WTC11 (cell line): ENCODE measurements around the gene NRXN3. TPM values are rescaled to one million over a fixed set of nuclear protein-coding genes. Genes with fewer than 3 reads are reported as not detected.

Experiments
- ATAC-seq: fragments of 200-7000 bp; cut with Tn5 transposase; 2 replicates; pipeline ENCODE4 v1.10.0; 2021; ENCODE audit warnings: mild to moderate bottlenecking, moderate library complexity
- CTCF ChIA-PET: fragments of 300-600 bp; sonication (Branson Sonifier 250); formaldehyde crosslinking; loops from one replicate; lab custom pipeline; 2021; ENCODE audit warnings: antibody characterized with exemption; lab: Charles Lee
- POLR2A ChIA-PET: fragments of 350-600 bp; sonication (Branson Sonifier 250); formaldehyde crosslinking; loops from one replicate; lab custom pipeline; 2021; ENCODE audit warnings: antibody characterized with exemption; lab: Charles Lee
- DNase-seq: peaks from one replicate; pipeline ENCODE4 v3.0.0; 2021; ENCODE audit warnings: low spot score
- H3K27ac Mint-ChIP-seq: 2 replicates; pipeline ENCODE4 v1.8.0; 2021; ENCODE audit warnings: mixed read lengths
- H3K27me3 Mint-ChIP-seq: 2 replicates; pipeline ENCODE4 v1.8.0; 2021; ENCODE audit warnings: low read depth, mild to moderate bottlenecking, moderate library complexity, mixed read lengths
- H3K36me3 Mint-ChIP-seq: 2 replicates; pipeline ENCODE4 v1.8.0; 2021; ENCODE audit warnings: mixed read lengths
- H3K4me1 Mint-ChIP-seq: 2 replicates; pipeline ENCODE4 v1.8.0; 2022; ENCODE audit warnings: mixed read lengths
- H3K4me3 Mint-ChIP-seq: 2 replicates; pipeline ENCODE4 v1.8.0; 2021; ENCODE audit warnings: mild to moderate bottlenecking, moderate library complexity, mixed read lengths
- H3K9me3 Mint-ChIP-seq: 2 replicates; pipeline ENCODE4 v1.8.0; 2021; ENCODE audit warnings: mixed read lengths
- ATF1 ChIP-seq: sonication (generic); formaldehyde crosslinking; IDR thresholded peaks from 2 replicates; pipeline ENCODE4 v1.8.1; 2023; ENCODE audit warnings: mild to moderate bottlenecking, moderate library complexity, missing genetic modification reagents
- CREB1 ChIP-seq: sonication (generic); formaldehyde crosslinking; IDR thresholded peaks from 2 replicates; pipeline ENCODE4 v1.8.0; 2023; ENCODE audit warnings: mild to moderate bottlenecking, missing genetic modification reagents
- EMX1 ChIP-seq: fragments of 250-450 bp; sonication (Bioruptor Pico); IDR thresholded peaks from 2 replicates; pipeline ENCODE4 v1.8.0; 2021; ENCODE audit warnings: mild to moderate bottlenecking
- FOXJ3 ChIP-seq: sonication (generic); formaldehyde crosslinking; IDR thresholded peaks from 2 replicates; pipeline ENCODE4 v1.9.0; 2021; ENCODE audit warnings: missing genetic modification reagents, mild to moderate bottlenecking, borderline replicate concordance
- FOXK1 ChIP-seq: sonication (generic); formaldehyde crosslinking; IDR thresholded peaks from 2 replicates; pipeline ENCODE4 v1.8.0; 2022; ENCODE audit warnings: mild to moderate bottlenecking, moderate library complexity, missing genetic modification reagents
- GRHL2 ChIP-seq: fragments of 250-450 bp; sonication (Bioruptor Pico); IDR thresholded peaks from 2 replicates; pipeline ENCODE4 v1.8.0; 2022; ENCODE audit warnings: mild to moderate bottlenecking, moderate library complexity; ENCODE audit not compliant: insufficient replicate concordance, severe bottlenecking
- JAZF1 ChIP-seq: fragments of 250-450 bp; sonication (Bioruptor Pico); IDR thresholded peaks from 2 replicates; pipeline ENCODE4 v1.9.0; 2021; ENCODE audit warnings: moderate library complexity, mild to moderate bottlenecking, inconsistent platforms
- KAT7 ChIP-seq: sonication (generic); formaldehyde crosslinking; IDR thresholded peaks from 2 replicates; pipeline ENCODE4 v1.8.1; 2023; ENCODE audit warnings: missing genetic modification reagents, mild to moderate bottlenecking, borderline replicate concordance
- NFATC4 ChIP-seq: fragments of 250-450 bp; sonication (Bioruptor Pico); IDR thresholded peaks from 2 replicates; pipeline ENCODE4 v1.9.0; 2021; ENCODE audit warnings: mild to moderate bottlenecking
- NFE2L1 ChIP-seq: sonication (generic); formaldehyde crosslinking; IDR thresholded peaks from 2 replicates; pipeline ENCODE4 v1.8.1; 2023; ENCODE audit warnings: missing genetic modification reagents
- NR3C1 ChIP-seq: sonication (generic); formaldehyde crosslinking; conservative IDR thresholded peaks from 2 replicates; pipeline ENCODE4 v1.8.1; 2023; ENCODE audit warnings: low read depth, mild to moderate bottlenecking, missing genetic modification reagents
- PRRX2 ChIP-seq: fragments of 250-450 bp; sonication (Bioruptor Pico); IDR thresholded peaks from 2 replicates; pipeline ENCODE4 v1.8.0; 2021; ENCODE audit warnings: mild to moderate bottlenecking
- SP1 ChIP-seq: sonication (generic); formaldehyde crosslinking; conservative IDR thresholded peaks from 2 replicates; pipeline ENCODE4 v1.8.1; 2022; ENCODE audit warnings: missing genetic modification reagents
- TEAD1 ChIP-seq: sonication (generic); formaldehyde crosslinking; IDR thresholded peaks from 2 replicates; pipeline ENCODE4 v1.8.0; 2022; ENCODE audit warnings: mild to moderate bottlenecking, missing genetic modification reagents
- TP53 ChIP-seq: sonication (generic); formaldehyde crosslinking; IDR thresholded peaks from 2 replicates; pipeline ENCODE4 v1.8.1; 2023; ENCODE audit warnings: mild to moderate bottlenecking, missing genetic modification reagents
- ZNF138 ChIP-seq: sonication (generic); formaldehyde crosslinking; conservative IDR thresholded peaks from 2 replicates; pipeline ENCODE4 v1.8.1; 2022; ENCODE audit warnings: mild to moderate bottlenecking, moderate library complexity, missing genetic modification reagents
- ZNF232 ChIP-seq: sonication (generic); formaldehyde crosslinking; IDR thresholded peaks from 2 replicates; pipeline ENCODE4 v1.8.0; 2022; ENCODE audit warnings: mild to moderate bottlenecking, missing genetic modification reagents
- total RNA-seq: library from RNA; stranded (reverse); gene quantifications from 3 replicates; pipeline ENCODE4 v1.2.3, GENCODE V29; 2021
- TF ChIP-seq, protein P1 (sequence below): sonication (generic); formaldehyde crosslinking; IDR thresholded peaks from 2 replicates; pipeline ENCODE4 v1.8.0; 2023; ENCODE audit warnings: missing genetic modification reagents, mild to moderate bottlenecking, borderline replicate concordance
- TF ChIP-seq, protein P2 (sequence below): sonication (generic); formaldehyde crosslinking; IDR thresholded peaks from 2 replicates; pipeline ENCODE4 v1.8.0; 2022; ENCODE audit warnings: missing genetic modification reagents
- TF ChIP-seq, protein P3 (sequence below): sonication (generic); formaldehyde crosslinking; IDR thresholded peaks from 2 replicates; pipeline ENCODE4 v1.8.1; 2023; ENCODE audit warnings: mild to moderate bottlenecking, missing genetic modification reagents, borderline replicate concordance
- TF ChIP-seq, protein P4 (sequence below): sonication (generic); formaldehyde crosslinking; IDR thresholded peaks from 2 replicates; pipeline ENCODE4 v1.8.1; 2023; ENCODE audit warnings: mild to moderate bottlenecking, missing genetic modification reagents, moderate library complexity

Gene NRXN3
- total RNA-seq, 1 experiment from 2014 or later, result 3.0 TPM

DNA sequence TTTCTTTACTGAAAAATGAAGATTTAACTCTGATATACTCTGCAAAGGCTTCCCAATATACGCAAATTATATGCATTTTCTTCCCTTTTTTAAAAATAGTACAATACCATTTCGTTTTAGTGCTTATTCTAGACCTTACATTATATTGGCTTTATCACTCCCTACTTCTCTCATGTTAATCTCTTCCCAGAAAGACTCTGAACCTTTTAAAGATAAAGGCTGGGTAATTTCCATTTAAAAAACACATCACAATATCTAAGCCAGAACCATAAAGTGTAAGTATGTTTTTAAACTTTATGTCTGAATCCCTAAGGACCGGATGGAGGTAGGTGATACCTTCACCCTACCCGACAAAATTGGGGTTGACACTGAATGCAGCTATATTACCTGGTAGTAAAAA, 1720.4 kb downstream of the NRXN3 start (continued):
- TF ChIP-seq, protein P1, sequence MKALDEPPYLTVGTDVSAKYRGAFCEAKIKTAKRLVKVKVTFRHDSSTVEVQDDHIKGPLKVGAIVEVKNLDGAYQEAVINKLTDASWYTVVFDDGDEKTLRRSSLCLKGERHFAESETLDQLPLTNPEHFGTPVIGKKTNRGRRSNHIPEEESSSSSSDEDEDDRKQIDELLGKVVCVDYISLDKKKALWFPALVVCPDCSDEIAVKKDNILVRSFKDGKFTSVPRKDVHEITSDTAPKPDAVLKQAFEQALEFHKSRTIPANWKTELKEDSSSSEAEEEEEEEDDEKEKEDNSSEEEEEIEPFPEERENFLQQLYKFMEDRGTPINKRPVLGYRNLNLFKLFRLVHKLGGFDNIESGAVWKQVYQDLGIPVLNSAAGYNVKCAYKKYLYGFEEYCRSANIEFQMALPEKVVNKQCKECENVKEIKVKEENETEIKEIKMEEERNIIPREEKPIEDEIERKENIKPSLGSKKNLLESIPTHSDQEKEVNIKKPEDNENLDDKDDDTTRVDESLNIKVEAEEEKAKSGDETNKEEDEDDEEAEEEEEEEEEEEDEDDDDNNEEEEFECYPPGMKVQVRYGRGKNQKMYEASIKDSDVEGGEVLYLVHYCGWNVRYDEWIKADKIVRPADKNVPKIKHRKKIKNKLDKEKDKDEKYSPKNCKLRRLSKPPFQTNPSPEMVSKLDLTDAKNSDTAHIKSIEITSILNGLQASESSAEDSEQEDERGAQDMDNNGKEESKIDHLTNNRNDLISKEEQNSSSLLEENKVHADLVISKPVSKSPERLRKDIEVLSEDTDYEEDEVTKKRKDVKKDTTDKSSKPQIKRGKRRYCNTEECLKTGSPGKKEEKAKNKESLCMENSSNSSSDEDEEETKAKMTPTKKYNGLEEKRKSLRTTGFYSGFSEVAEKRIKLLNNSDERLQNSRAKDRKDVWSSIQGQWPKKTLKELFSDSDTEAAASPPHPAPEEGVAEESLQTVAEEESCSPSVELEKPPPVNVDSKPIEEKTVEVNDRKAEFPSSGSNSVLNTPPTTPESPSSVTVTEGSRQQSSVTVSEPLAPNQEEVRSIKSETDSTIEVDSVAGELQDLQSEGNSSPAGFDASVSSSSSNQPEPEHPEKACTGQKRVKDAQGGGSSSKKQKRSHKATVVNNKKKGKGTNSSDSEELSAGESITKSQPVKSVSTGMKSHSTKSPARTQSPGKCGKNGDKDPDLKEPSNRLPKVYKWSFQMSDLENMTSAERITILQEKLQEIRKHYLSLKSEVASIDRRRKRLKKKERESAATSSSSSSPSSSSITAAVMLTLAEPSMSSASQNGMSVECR (CRISPR knock-in tag), result no peak
- TF ChIP-seq KAT7 (CRISPR knock-in tag), result no peak

DNA sequence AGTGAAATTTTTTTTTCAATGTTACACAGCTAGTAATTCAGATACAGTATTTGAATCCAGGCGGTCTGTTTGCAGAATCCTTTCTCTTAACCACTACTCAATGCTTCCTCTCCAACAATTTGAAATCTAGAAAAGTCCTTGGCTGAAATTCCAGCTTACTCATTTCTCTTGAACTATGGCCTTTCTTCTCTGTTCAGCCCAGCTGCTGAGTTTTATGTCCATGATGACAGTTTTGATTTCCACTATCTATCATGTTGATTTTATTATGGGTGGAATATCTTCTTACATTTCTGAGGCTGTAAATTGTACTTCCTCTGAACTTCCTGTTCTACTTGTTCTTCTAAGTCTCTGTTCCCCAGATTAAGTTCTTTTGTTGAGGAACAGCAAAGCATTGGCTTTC, 1725.8 kb downstream of the NRXN3 start:
- peaks cover 6% of the 10 kb centered on the region for H3K36me3 Mint-ChIP-seq
- H3K4me1 Mint-ChIP-seq, result peaks cover 7% of the 10 kb centered on the region
- POLR2A ChIA-PET, result interaction anchor here (0.6 kb wide), 1 partner anchor 466 kb away, joined by 6 read pairs; no protein-coding TSS in a partner anchor
- H3K4me3 Mint-ChIP-seq, result no peak overlapping the region
- DNase-seq, result no peak
- no peak for ATAC-seq
- peaks cover 22% of the 10 kb centered on the region for H3K9me3 Mint-ChIP-seq
- no peak overlapping the region for H3K27ac Mint-ChIP-seq
- CTCF ChIA-PET, result no interaction called here
- H3K27me3 Mint-ChIP-seq, result no peaks in the 10 kb centered on the region; the same call in 1 of the 2 replicates
- TF ChIP-seq GRHL2 (no peak), TP53 (CRISPR knock-in tag) (no peak), NFE2L1 (CRISPR knock-in tag) (no peak), ZNF138 (CRISPR knock-in tag) (no peak), FOXK1 (no peak), TEAD1 (CRISPR knock-in tag) (no peak), EMX1 (CRISPR knock-in tag) (no peak), PRRX2 (CRISPR knock-in tag) (no peak), JAZF1 (no peak), NR3C1 (no peak), ZNF232 (no peak), CREB1 (CRISPR knock-in tag) (no peak), SP1 (CRISPR knock-in tag) (no peak), NFATC4 (no peak), ATF1 (no peak), FOXJ3 (CRISPR knock-in tag) (no peak)
- TF ChIP-seq, protein P2, sequence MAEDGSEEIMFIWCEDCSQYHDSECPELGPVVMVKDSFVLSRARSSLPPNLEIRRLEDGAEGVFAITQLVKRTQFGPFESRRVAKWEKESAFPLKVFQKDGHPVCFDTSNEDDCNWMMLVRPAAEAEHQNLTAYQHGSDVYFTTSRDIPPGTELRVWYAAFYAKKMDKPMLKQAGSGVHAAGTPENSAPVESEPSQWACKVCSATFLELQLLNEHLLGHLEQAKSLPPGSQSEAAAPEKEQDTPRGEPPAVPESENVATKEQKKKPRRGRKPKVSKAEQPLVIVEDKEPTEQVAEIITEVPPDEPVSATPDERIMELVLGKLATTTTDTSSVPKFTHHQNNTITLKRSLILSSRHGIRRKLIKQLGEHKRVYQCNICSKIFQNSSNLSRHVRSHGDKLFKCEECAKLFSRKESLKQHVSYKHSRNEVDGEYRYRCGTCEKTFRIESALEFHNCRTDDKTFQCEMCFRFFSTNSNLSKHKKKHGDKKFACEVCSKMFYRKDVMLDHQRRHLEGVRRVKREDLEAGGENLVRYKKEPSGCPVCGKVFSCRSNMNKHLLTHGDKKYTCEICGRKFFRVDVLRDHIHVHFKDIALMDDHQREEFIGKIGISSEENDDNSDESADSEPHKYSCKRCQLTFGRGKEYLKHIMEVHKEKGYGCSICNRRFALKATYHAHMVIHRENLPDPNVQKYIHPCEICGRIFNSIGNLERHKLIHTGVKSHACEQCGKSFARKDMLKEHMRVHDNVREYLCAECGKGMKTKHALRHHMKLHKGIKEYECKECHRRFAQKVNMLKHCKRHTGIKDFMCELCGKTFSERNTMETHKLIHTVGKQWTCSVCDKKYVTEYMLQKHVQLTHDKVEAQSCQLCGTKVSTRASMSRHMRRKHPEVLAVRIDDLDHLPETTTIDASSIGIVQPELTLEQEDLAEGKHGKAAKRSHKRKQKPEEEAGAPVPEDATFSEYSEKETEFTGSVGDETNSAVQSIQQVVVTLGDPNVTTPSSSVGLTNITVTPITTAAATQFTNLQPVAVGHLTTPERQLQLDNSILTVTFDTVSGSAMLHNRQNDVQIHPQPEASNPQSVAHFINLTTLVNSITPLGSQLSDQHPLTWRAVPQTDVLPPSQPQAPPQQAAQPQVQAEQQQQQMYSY (CRISPR knock-in tag), result no peak
- TF ChIP-seq, protein P3, sequence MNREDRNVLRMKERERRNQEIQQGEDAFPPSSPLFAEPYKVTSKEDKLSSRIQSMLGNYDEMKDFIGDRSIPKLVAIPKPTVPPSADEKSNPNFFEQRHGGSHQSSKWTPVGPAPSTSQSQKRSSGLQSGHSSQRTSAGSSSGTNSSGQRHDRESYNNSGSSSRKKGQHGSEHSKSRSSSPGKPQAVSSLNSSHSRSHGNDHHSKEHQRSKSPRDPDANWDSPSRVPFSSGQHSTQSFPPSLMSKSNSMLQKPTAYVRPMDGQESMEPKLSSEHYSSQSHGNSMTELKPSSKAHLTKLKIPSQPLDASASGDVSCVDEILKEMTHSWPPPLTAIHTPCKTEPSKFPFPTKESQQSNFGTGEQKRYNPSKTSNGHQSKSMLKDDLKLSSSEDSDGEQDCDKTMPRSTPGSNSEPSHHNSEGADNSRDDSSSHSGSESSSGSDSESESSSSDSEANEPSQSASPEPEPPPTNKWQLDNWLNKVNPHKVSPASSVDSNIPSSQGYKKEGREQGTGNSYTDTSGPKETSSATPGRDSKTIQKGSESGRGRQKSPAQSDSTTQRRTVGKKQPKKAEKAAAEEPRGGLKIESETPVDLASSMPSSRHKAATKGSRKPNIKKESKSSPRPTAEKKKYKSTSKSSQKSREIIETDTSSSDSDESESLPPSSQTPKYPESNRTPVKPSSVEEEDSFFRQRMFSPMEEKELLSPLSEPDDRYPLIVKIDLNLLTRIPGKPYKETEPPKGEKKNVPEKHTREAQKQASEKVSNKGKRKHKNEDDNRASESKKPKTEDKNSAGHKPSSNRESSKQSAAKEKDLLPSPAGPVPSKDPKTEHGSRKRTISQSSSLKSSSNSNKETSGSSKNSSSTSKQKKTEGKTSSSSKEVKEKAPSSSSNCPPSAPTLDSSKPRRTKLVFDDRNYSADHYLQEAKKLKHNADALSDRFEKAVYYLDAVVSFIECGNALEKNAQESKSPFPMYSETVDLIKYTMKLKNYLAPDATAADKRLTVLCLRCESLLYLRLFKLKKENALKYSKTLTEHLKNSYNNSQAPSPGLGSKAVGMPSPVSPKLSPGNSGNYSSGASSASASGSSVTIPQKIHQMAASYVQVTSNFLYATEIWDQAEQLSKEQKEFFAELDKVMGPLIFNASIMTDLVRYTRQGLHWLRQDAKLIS (CRISPR knock-in tag), result no peak
- TF ChIP-seq, protein P4, sequence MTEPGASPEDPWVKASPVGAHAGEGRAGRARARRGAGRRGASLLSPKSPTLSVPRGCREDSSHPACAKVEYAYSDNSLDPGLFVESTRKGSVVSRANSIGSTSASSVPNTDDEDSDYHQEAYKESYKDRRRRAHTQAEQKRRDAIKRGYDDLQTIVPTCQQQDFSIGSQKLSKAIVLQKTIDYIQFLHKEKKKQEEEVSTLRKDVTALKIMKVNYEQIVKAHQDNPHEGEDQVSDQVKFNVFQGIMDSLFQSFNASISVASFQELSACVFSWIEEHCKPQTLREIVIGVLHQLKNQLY, result no peak
